ENCODE data around the gene EXOC6. TPM values are rescaled to one million over a fixed set of nuclear protein-coding genes. Genes with fewer than 3 reads are reported as not detected.
"Not testable (repeated sequence)": the region's sequence is repeated elsewhere in the genome, so short reads cannot be mapped to it uniquely, and the experiment has no call there.

EXOC6 gene
- total RNA-seq, 4 donors from 2014 or later: 9.8 to 25.9 (median 10.9) TPM

DNA sequence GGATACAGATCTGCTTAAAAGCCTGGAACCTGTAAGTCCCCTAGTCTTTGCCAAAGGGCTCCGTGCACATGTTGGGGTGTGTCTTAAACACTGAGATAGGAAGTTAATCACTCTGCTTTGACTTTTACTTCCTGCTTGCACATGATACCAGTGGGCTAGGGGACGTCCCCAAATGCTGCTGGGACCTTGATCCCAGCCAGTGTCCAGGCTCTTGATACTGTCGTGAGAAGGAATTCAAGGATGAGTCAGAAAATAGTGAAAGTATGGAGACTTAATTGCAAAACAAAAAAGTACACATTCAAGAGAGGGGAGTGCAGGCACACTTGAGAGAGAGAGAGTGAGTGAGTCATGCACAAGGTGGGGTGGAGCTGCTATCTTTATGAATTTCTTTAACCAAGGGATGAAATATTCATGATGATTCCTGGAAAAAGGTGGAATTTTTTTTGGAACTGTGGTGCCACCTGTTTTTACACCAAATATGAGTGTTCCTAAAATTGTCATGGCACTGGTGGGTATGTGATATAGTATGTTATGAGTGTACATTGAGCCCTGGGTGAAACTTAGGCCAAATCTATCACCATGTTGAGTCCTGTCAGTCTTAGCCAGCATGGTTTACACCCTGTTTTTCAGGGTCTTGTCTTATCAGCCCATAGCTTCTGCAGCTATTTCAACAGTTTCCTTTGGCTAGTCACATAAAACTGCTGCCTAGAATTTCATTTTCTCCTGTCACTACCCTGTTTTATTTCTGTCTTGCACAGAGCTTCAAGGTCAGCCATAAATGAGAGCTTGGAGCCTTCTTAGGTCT, 123.9 kb downstream of the EXOC6 start:
- DNase-seq (ENCODE audit: low spot score) (no peak), ATAC-seq (ENCODE audit: low FRiP score) (peak; percentile 98)
- TF ChIP-seq, protein P1, sequence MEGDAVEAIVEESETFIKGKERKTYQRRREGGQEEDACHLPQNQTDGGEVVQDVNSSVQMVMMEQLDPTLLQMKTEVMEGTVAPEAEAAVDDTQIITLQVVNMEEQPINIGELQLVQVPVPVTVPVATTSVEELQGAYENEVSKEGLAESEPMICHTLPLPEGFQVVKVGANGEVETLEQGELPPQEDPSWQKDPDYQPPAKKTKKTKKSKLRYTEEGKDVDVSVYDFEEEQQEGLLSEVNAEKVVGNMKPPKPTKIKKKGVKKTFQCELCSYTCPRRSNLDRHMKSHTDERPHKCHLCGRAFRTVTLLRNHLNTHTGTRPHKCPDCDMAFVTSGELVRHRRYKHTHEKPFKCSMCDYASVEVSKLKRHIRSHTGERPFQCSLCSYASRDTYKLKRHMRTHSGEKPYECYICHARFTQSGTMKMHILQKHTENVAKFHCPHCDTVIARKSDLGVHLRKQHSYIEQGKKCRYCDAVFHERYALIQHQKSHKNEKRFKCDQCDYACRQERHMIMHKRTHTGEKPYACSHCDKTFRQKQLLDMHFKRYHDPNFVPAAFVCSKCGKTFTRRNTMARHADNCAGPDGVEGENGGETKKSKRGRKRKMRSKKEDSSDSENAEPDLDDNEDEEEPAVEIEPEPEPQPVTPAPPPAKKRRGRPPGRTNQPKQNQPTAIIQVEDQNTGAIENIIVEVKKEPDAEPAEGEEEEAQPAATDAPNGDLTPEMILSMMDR (IDR thresholded peaks at IDR 0.05): no peak

DNA sequence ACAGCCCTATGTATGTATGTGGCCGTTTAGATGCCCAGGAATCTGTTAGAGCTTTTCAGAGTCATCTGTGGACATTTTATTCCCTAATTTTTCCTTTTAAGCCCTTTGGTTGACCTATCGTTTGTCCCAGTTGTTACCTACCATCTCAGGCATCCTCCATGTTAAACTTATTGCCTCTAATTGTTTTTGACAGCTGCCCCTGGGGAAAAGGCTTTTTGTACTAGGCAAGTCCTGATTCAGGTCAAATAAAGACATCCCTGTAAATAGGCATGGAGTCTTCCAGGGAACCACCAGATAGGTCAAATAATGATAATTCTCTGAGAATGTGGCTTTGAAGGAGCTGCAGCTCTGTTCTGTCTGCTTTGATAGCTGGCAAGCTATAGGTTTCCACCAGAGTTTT, 124.6 kb downstream of the EXOC6 start:
- DNase-seq (ENCODE audit: low spot score): no peak
- no peak for ATAC-seq (ENCODE audit: low FRiP score)
- TF ChIP-seq, protein P1 (IDR thresholded peaks at IDR 0.05): no peak

DNA sequence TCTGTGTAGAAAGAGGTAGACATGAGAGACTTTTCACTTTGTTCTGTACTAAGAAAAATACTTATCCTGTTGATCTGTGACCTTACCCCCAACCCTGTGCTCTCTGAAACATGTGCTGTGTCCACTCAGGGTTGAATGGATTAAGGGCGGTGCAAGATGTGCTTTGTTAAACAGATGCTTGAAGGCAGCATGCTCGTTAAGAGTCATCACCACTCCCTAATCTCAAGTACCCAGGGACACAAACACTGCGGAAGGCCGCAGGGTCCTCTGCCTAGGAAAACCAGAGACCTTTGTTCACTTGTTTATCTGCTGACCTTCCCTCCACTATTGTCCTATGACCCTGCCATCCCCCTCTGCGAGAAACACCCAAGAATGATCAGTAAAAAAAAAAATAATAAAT, 128.0 kb downstream of the EXOC6 start:
- not testable (repeated sequence) for ATAC-seq (ENCODE audit: low FRiP score); DNase-seq (ENCODE audit: low spot score)

DNA sequence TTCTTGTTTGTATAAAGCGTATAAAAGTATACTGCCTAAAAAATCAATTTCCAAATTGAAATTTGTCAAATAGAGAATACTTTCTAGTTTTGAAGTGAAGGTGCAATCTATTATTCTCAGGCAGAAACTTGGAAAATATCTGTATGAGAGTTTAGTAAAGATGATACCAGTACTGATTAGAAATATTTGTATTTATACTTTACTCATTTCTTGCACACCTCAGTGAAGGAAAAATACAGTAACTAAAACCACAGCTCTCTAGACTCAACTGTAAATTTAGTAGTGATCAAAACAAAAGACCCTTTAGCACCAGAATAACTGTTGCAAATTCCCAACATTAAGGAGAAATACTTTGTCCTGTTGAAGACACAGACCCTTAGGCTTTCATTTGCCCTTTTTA, 140.9 kb downstream of the EXOC6 start:
- TF ChIP-seq, protein P1 (IDR thresholded peaks at IDR 0.05): no peak
- DNase-seq (ENCODE audit: low spot score) (no peak), ATAC-seq (ENCODE audit: low FRiP score) (no peak)

DNA sequence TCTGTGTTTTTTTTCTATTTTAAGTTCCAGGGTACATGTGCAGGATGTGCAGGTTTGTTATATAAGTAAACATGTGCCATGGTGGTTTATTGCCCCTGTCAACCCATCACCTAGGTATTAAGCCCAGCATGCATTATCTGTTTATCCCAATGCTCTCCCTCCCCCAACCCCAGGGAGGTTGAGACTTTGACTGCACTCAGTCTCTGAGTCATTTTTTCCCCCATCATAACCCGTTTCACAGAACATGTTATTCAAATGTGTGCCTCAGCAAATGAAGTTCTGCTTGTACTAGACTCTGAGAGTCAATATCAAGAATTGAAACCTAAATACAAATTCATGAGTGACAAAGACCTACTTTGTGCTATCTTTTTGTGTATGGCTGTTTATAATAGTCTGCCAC, 142.3 kb downstream of the EXOC6 start:
- no peak for DNase-seq (ENCODE audit: low spot score)
- ATAC-seq (ENCODE audit: low FRiP score): no peak
- TF ChIP-seq, protein P1 (IDR thresholded peaks at IDR 0.05): no peak

DNA sequence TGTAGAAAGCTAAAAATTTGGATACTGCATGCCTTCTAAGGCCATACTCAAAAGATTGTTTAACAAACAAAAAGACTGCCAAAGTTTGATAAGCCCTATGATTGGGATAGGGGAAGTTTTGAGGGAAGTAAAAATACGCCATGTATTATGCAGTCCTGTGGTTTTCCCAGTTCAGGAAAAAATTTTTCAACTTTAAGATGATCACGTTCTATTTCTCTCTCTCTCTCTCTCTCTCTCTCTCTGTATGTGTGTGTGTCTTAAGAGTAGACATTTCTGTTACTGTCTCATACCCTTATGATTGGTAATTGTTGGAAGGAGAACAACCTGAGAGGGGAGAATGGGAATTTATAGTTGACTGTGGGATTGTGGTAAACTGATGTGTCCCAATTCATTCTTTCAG, 143.2 kb downstream of the EXOC6 start:
- DNase-seq (ENCODE audit: low spot score) (no peak), ATAC-seq (ENCODE audit: low FRiP score) (no peak)
- TF ChIP-seq, protein P1 (IDR thresholded peaks at IDR 0.05): no peak

DNA sequence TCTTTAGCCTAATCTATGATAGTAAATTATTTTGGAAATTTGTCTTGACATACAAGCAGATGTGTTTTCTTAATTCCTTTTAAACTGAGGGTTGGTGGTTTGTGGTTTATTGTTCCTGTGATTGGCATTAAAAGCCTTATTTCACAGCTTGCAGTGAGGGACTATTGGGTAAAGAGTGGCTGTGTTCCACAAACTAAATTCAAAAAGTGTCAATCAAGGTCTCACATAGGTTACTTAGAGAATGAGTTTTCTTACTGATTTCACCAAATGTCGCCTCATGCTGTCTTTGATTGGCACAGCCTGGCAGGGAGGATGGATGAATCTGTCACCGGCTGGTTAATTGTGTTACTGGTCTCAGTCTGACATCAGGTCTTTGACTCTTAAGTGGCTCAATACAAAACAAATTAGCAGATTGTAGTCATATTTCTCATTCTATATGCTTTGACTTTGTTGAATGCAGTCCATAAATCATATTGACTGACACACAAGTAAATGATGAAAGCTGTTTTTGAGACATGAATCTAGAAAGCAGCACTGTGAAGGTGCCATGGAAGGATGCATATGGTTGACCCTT, 145.5 kb downstream of the EXOC6 start:
- TF ChIP-seq, protein P1 (IDR thresholded peaks at IDR 0.05): no peak
- ATAC-seq (ENCODE audit: low FRiP score): no peak
- no peak for DNase-seq (ENCODE audit: low spot score)

Data from omental fat pad (tissue), 4 donors.